Right lobe of liver (tissue), 4 donors: ENCODE results near the gene OPCML.

Experiments
- POLR2A ChIP-seq: fragments of 450-650 bp; IDR thresholded peaks from one replicate; pipeline ENCODE4 v1.6.1; 2017; ENCODE audit warnings: antibody characterized with exemption, mild to moderate bottlenecking
- TF ChIP-seq, protein P1 (sequence below), 4 donors: fragments of 200-600 bp in 3 of 4; fragments of 450-650 bp in 1 of 4; IDR thresholded peaks; one replicate each; pipeline versions ENCODE4 v1.5.1 to v1.8.0; 2016 to 2022; ENCODE audit warnings: antibody characterized with exemption in 4 of 4, mild to moderate bottlenecking in 2 of 4
- donor health status: DM: no; HTN: no; CAD: no.
- donor health status: DM: no; HTN: no; CAD: no.
- donor health status: DM: no; HTN: yes; CAD: no.

DNA sequence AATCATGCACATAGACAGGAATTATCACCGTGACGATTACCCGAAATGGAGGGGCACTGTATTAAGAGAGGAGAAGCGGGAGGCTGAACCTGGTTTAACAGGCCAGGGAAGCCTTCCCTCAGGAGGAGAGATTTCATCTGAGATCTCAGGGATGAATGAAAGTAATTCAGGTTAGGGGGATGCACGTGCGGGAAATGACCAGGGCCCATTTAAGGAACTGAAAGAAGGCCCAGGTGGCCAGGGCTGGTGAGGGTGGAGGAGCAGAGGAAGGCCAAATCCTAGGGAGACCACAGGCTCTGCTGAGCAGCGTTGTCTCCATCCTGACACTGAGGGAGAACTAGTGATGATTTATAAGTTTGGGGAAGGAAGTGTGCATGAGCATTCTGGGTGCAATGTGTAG lies 16.3 kb upstream of the OPCML start:
- TF ChIP-seq, protein P1, sequence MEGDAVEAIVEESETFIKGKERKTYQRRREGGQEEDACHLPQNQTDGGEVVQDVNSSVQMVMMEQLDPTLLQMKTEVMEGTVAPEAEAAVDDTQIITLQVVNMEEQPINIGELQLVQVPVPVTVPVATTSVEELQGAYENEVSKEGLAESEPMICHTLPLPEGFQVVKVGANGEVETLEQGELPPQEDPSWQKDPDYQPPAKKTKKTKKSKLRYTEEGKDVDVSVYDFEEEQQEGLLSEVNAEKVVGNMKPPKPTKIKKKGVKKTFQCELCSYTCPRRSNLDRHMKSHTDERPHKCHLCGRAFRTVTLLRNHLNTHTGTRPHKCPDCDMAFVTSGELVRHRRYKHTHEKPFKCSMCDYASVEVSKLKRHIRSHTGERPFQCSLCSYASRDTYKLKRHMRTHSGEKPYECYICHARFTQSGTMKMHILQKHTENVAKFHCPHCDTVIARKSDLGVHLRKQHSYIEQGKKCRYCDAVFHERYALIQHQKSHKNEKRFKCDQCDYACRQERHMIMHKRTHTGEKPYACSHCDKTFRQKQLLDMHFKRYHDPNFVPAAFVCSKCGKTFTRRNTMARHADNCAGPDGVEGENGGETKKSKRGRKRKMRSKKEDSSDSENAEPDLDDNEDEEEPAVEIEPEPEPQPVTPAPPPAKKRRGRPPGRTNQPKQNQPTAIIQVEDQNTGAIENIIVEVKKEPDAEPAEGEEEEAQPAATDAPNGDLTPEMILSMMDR (IDR thresholded peaks at IDR 0.05) = no peak
- TF ChIP-seq POLR2A = no peak
